GM18519 (cell line): ENCODE results near the gene PSEN1.

Experiments
- ATAC-seq: cut with Tn5 transposase; IDR thresholded peaks from one replicate; pipeline ENCODE4 v1.9.1; 2021; ENCODE audit warnings: mild to moderate bottlenecking, moderate library complexity; ENCODE audit not compliant: unreplicated experiment, low FRiP score

The PSEN1 gene

GRCh38 chr14:73211251-73212040, 75.1 kb downstream of the PSEN1 start:
- no peak for ATAC-seq

- ATAC-seq = no peak
Observed at GRCh38 chr14:73216030-73216429, 79.7 kb downstream of the PSEN1 start.

- ATAC-seq = no peak
Observed at GRCh38 chr14:73217411-73217810, 81.1 kb downstream of the PSEN1 start.

GRCh38 chr14:73220061-73220460, 83.8 kb downstream of the PSEN1 start:
- no peak for ATAC-seq

- no peak for ATAC-seq
Observed at GRCh38 chr14:73220634-73221033, 84.3 kb downstream of the PSEN1 start.

DNA sequence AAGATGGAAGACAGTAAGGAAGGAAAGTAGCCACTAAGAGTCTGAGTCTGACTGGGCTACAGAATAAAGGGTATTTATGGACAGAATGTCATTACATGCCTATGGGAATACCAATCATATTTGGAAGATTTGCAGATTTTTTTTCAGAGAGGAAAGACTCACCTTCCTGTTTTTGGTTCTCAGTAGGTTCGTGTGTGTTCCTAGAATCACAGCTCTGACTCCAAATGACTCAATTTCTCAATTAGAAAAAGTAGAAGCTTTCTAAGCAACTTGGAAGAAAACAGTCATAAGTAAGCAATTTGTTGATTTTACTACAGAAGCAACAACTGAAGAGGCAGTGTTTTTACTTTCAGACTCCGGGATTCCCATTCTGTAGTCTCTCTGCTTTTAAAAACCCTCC, 85.6 kb downstream of the PSEN1 start:
- no peak for ATAC-seq

DNA sequence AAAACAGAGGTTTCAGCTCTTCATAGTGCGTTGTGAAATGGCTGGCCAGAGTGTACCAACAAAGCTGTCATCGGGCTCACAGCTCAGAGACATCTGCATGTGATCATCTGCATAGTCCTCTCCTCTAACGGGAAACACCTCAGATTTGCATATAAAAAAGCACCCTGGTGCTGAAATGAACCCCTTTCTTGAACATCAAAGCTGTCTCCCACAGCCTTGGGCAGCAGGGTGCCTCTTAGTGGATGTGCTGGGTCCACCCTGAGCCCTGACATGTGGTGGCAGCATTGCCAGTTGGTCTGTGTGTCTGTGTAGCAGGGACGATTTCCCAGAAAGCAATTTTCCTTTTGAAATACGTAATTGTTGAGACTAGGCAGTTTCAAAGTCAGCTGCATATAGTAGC, 86.7 kb downstream of the PSEN1 start:
- ATAC-seq = no peak

DNA sequence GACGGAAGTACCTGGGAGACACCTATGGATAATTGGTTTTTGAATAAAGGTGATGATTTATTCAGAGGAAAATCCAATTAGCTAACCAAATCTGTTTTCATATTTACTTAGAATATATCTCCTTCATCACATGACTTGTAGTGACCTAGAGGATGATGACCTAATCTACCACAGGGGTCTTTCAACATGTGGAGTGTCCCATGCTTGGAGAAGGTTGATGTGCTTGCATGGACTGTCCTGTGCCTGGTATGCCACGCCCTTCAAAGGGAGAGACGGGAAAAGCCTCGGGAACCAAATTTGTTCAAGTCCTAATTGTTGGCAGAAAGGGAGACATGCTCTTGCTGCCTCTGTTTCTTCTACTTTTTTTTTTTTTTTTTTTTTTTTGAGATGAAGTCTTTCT, 89.2 kb downstream of the PSEN1 start:
- no peak for ATAC-seq

GRCh38 chr14:73227812-73228781, 91.8 kb downstream of the PSEN1 start:
- no peak for ATAC-seq

- no peak for ATAC-seq
Observed at GRCh38 chr14:73230051-73230450, 93.7 kb downstream of the PSEN1 start.

DNA sequence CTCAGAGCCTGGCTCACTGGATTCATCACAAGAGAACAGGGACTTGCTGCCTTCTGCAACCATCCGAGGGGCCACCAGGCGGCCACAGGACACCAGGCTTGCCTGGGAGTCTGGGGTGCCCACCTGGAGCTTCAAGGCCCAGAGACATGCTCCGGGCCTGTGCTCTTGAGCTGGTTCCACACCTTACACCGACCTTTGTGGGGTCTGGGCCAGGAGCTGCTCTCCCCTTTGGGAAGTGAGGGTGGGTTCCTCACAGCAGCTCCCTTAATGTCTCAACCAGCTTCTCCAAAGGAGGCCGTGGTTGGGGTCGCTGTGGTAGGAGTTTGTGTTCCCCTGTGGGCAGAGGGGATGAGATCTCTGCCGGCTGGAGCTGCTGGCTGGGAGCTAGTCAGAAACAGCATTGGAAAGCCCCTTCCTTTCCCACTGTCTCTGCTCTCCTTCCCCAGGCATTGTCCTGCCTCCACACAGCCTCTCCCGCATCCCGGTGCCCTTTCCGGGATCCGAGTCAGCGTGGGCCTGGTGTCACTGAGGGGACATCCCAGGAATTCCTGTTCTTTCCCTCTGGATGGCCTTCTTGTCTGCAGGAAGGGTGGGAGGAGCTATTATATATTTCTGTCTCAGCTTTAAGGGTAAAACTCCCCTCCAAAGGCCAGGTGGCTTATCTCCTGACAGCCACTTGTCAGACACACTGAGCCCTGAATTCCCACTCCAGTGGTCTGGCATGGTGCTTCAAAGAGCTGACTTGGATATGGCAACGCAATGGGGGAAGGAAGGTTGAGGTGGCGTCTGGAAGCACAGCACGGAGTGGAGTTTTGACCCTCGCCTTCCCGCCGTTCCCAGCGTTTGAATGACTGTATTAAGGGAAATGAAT, 95.9 kb downstream of the PSEN1 start:
- ATAC-seq = no peak

GRCh38 chr14:73232984-73233383, 96.7 kb downstream of the PSEN1 start:
- no peak for ATAC-seq

GRCh38 chr14:73233564-73233963, 97.3 kb downstream of the PSEN1 start:
- no peak for ATAC-seq

GRCh38 chr14:73234029-73234428, 97.7 kb downstream of the PSEN1 start:
- no peak for ATAC-seq

GRCh38 chr14:73234586-73235394, 98.5 kb downstream of the PSEN1 start:
- no peak for ATAC-seq

- ATAC-seq = no peak
Observed at GRCh38 chr14:73235531-73236155, 99.3 kb downstream of the PSEN1 start.

- no peak for ATAC-seq
Observed at GRCh38 chr14:73236157-73236556, 99.8 kb downstream of the PSEN1 start.

- ATAC-seq = no peak
Observed at GRCh38 chr14:73236752-73237218, 100.5 kb downstream of the PSEN1 start.

GRCh38 chr14:73237219-73237785, 101.0 kb downstream of the PSEN1 start, which contains the start of gene PAPLN:
Gene PAPLN (plus strand): TSS chr14:73237506. CDS start chr14:73239779, 2,273 bp downstream.
- no peak for ATAC-seq
